ENCODE measurements around the gene CST3. TPM values are rescaled to one million over a fixed set of nuclear protein-coding genes. Genes with fewer than 3 reads are reported as not detected.
A peak's percentile ranks its signal among the peaks of the same experiment; 100 is the strongest.
"Not testable (repeated sequence)": the region's sequence is repeated elsewhere in the genome, so short reads cannot be mapped to it uniquely, and the experiment has no call there.

CST3 gene, protein sequence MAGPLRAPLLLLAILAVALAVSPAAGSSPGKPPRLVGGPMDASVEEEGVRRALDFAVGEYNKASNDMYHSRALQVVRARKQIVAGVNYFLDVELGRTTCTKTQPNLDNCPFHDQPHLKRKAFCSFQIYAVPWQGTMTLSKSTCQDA
- 2,609 TPM for total RNA-seq

DNA sequence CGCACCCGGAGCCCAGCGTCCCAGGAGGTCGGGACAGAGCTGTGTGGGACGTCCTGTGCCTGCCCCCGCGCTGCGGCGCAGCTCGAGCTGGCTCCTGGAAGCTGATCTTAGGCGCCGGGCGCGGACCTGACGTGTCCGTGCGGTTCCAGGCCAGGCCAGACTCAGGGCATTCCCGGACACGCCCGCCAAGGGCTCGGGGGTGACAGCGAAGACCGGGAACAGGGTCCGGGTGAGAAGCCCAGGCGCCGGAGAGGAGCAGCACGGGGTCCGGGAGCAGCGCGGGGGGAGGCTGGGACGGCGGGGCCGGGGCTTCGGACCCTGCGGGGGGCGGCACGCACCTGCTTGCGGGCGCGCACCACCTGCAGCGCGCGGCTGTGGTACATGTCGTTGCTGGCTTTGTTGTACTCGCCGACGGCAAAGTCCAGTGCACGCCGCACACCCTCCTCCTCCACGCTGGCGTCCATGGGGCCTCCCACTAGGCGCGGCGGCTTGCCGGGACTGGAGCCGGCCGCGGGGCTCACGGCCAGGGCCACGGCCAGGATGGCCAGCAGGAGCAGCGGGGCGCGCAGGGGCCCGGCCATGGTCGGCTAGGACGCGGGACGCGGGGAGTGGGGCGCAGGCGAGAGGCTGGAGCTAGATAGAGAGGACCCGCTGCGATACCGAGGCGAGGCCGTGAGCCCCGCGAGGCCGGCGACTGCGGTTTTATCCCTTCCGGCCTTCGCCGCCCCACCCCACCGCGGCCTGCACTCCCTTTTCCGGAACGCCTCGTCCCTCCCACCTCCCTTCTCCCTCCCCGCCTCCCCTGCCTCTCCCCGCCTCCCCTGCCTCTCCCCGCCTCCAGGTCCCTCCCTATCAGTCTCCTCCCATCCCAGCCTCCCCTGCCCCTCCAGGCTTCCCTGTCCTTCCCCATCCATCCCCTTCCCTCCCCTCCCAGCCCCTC is at the start of gene CST3:
TSS of gene CST3 (minus strand) at position 674 of the 940 bp plus-strand sequence. CDS start at position 581, 93 bp downstream.
- TF ChIP-seq, protein P1, sequence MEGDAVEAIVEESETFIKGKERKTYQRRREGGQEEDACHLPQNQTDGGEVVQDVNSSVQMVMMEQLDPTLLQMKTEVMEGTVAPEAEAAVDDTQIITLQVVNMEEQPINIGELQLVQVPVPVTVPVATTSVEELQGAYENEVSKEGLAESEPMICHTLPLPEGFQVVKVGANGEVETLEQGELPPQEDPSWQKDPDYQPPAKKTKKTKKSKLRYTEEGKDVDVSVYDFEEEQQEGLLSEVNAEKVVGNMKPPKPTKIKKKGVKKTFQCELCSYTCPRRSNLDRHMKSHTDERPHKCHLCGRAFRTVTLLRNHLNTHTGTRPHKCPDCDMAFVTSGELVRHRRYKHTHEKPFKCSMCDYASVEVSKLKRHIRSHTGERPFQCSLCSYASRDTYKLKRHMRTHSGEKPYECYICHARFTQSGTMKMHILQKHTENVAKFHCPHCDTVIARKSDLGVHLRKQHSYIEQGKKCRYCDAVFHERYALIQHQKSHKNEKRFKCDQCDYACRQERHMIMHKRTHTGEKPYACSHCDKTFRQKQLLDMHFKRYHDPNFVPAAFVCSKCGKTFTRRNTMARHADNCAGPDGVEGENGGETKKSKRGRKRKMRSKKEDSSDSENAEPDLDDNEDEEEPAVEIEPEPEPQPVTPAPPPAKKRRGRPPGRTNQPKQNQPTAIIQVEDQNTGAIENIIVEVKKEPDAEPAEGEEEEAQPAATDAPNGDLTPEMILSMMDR (IDR thresholded peaks at IDR 0.05), result peak in 1 of 3 experiments; percentile 9
- H3K27ac ChIP-seq, result peak within 1 kb of the TSS; percentile 91 to 99
- H3K9me3 ChIP-seq, result no peaks in the 10 kb centered on the region
- H3K4me3 ChIP-seq, result peak within 1 kb of the TSS; percentile 89 to 94
- intact Hi-C loops (cut with DNase I), result loop anchor here (1.0 to 10.0 kb wide), 6 partner anchors 14 to 1897 kb away; partner anchors contain the start of genes APMAP, GZF1 and NAPB
- peaks cover 10 to 22% of the 10 kb centered on the region in 2 donors for H3K4me1 ChIP-seq
- no peaks in the 10 kb centered on the region for H3K27me3 ChIP-seq
- peaks cover 18 to 26% of the 10 kb centered on the region in 2 donors for H3K36me3 ChIP-seq
- DNase-seq (ENCODE audit: low spot score in 2 of 2), result peak; percentile 55 to 93

DNA sequence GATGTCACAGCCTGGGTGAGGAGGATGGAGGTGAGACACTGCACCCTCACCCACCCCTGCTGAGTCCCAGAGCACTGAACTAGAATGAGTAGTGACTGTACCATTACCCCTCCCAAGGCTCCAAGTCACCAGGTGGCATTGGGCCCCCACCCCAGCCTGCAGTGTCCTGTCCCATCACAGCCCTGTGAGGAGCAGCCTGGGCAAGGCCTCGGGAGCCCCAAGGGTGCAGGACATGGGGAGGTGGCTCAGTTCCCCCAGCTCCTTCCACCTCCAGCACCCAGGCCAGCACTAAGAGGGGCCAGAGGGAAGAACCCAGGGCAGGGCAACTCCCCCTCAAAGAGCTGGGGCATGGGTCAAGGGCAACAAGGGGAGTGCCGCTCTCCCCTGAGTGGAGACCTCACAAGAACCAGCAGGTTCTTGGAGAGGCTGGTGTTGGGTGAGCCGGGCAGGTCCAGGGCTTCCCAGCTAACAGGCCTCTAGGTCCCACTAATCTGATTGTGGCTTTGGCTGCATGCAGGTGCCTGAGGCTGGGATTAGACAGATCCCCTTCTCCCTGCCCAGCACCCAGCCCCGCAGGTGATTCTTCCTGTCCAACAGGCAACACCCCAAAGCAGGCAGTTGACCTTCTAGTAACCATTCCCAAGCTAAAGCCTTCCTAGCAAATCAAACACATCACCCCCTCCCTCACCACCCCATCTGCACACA is 48.4 kb upstream of the CST3 start:
- H3K36me3 ChIP-seq, result no peaks in the 10 kb centered on the region
- DNase-seq (ENCODE audit: low spot score in 2 of 2), result peak in 1 of 2 donors; percentile 25
- no peaks in the 10 kb centered on the region for H3K9me3 ChIP-seq
- no peaks in the 10 kb centered on the region for H3K4me1 ChIP-seq
- TF ChIP-seq, protein P1 (IDR thresholded peaks at IDR 0.05), result no peak
- no peak overlapping the region for H3K27ac ChIP-seq
- intact Hi-C loops (cut with DNase I), result no loop called here
- H3K4me3 ChIP-seq, result no peak overlapping the region
- H3K27me3 ChIP-seq, result no peaks in the 10 kb centered on the region

DNA sequence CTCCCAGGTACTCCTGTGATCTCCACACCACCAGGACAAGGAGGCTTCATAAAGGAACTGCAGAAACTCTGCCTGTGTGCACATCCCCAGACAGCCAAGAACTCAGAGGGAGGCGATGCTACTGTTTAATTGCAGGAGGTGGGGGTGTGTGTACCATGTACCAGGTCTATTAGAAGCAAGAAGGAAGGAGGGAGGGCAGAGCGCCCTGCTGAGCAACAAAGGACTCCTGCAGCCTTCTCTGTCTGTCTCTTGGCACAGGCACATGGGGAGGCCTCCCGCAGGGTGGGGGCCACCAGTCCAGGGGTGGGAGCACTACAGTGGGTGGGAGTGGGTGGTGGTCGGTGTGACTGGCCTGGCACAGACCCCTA is 47.8 kb upstream of the CST3 start:
- H3K36me3 ChIP-seq; H3K27ac ChIP-seq; H3K27me3 ChIP-seq; intact Hi-C loops (cut with DNase I); H3K4me1 ChIP-seq; H3K4me3 ChIP-seq; H3K9me3 ChIP-seq: not testable (repeated sequence)
- DNase-seq (ENCODE audit: low spot score in 2 of 2), result peak in 1 of 2 donors; percentile 42

DNA sequence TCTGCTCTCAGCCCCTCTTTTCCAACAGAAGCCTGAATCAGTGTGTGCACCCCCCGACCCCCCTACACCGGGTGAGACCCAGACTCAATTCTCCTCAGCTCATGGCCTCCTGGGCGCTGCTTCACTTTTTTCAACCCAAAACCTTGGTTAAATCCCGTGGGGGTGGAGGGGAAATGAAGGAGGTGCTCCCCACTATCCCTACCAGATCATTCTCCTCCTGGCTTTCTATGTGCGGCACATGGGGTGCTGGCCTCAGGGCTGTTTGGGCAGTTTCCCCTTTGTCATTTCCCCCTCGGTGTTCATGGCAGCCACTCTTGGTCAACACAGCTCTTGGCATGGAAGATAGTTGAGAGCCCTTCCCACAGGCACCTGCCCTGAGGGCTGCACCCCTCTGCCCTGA is 46.5 kb upstream of the CST3 start:
- Histone ChIP-seq H3K36me3 (no peaks in the 10 kb centered on the region), H3K9me3 (no peaks in the 10 kb centered on the region), H3K4me3 (no peak overlapping the region), H3K27me3 (no peaks in the 10 kb centered on the region), H3K4me1 (no peaks in the 10 kb centered on the region), H3K27ac (no peak overlapping the region)
- peak in 1 of 2 donors; percentile 12 for DNase-seq (ENCODE audit: low spot score in 2 of 2)
- intact Hi-C loops (cut with DNase I), result no loop called here
- TF ChIP-seq, protein P1 (IDR thresholded peaks at IDR 0.05), result no peak

DNA sequence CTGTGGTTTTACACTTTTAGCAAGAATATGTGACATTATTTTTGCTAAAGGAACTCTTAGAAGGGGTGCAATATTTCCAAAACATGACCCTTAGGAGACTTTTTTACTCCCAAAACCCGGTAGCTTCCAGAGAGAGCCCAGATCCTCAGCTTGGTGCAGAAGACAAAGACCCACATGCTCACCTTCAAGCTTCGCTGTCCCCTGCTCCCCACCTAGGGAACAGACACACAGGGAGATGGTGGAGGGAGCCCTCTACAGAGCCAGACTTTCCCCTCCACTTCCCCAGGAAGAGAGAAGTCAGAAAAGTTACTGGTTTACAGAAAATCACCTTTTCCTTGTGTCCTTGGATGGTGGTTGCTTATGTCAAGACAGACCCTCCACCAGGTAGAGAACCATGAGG is 46.1 kb upstream of the CST3 start:
- intact Hi-C loops (cut with DNase I), result no loop called here

More for the DNA sequence above, 46.1 kb upstream of the CST3 start:
- Histone ChIP-seq H3K4me1 (no peaks in the 10 kb centered on the region), H3K36me3 (no peaks in the 10 kb centered on the region), H3K9me3 (no peaks in the 10 kb centered on the region), H3K27me3 (no peaks in the 10 kb centered on the region), H3K4me3 (no peak overlapping the region), H3K27ac (no peak overlapping the region)
- TF ChIP-seq, protein P1 (IDR thresholded peaks at IDR 0.05), result no peak
- DNase-seq (ENCODE audit: low spot score in 2 of 2), result peak in 1 of 2 donors; percentile 24
